Fibroblast of villous mesenchyme (primary cell): Measurements from ENCODE around the gene JAZF1. TPM values are rescaled to one million over a fixed set of nuclear protein-coding genes. Genes with fewer than 3 reads are reported as not detected.
"Not testable (repeated sequence)": the region's sequence is repeated elsewhere in the genome, so short reads cannot be mapped to it uniquely, and the experiment has no call there.

Experiments
- DNase-seq: peaks from one replicate; pipeline ENCODE4 v3.0.0-alpha.2; 2010; ENCODE audit warnings: low read depth
- H3K4me3 ChIP-seq: 2 replicates; pipeline ENCODE4 v1.5.1; 2011; ENCODE audit warnings: low read depth, mild to moderate bottlenecking, low read length
- total RNA-seq: library from RNA; depleted of rRNA; stranded (reverse); fragments of >200 nt; gene quantifications from 2 replicates; pipeline ENCODE4 v1.2.3, GENCODE V29; 2012
- TF ChIP-seq, protein P1 (sequence below): IDR thresholded peaks from 2 replicates; pipeline ENCODE4 v1.5.1; 2012; ENCODE audit warnings: low read depth, mild to moderate bottlenecking, low read length; ENCODE audit not compliant: insufficient read depth

JAZF1 gene
- total RNA-seq, 1 donor: 38.4 TPM

DNA sequence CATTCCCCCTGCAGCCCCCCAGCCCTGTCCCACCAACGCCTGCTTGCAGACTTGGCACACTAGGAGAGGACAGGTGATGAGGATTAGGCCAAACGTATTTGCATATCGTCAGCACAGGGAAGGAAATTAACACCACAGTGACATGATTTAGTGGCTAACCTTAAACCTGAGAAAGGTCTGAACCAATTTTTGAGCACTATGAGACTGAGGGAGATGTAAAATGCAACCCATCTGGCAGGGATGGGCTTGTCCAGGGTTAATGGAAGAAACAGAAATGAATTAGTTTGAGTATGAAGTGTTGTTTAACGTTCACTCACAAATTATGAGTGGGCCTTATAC, 257.0 kb downstream of the JAZF1 start:
- no peak for DNase-seq
- no peak overlapping the region for H3K4me3 ChIP-seq
- TF ChIP-seq, protein P1, sequence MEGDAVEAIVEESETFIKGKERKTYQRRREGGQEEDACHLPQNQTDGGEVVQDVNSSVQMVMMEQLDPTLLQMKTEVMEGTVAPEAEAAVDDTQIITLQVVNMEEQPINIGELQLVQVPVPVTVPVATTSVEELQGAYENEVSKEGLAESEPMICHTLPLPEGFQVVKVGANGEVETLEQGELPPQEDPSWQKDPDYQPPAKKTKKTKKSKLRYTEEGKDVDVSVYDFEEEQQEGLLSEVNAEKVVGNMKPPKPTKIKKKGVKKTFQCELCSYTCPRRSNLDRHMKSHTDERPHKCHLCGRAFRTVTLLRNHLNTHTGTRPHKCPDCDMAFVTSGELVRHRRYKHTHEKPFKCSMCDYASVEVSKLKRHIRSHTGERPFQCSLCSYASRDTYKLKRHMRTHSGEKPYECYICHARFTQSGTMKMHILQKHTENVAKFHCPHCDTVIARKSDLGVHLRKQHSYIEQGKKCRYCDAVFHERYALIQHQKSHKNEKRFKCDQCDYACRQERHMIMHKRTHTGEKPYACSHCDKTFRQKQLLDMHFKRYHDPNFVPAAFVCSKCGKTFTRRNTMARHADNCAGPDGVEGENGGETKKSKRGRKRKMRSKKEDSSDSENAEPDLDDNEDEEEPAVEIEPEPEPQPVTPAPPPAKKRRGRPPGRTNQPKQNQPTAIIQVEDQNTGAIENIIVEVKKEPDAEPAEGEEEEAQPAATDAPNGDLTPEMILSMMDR: no peak

DNA sequence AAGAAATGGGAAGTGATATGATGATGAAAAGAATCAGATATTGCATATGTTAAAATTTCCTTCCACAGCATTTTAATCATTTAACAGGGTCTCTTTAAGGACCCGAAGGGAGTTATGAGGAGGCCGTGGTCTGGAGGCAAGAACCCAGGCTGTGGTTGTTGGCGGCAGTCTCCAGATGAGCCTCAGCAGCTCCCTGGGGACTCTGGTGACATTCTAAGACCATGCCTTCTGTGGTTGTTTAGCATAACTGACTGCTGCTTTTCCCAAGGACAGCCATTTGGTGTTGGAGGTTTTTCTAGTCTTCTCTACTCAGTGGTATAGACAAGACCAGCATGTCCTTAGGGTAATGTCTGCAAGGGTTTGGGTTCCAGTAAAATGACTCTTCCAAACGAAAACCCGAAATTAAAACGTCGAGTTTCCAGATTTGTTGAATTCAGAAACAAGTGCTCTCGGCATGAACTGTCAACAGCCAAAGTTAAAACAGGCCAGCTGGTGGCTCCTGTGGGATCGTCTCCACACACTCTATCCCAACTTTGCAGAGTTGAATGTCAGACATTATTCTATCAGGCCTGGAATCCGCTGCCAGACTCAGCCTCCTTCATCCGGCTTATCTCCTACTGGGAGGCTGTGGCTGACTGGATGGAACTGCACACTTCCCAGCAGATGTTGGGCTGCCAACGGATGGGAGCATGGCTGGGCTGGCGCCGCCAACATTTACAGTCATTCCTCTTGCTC, 257.5 kb downstream of the JAZF1 start:
- peak; percentile 59 for DNase-seq
- H3K4me3 ChIP-seq: no peak overlapping the region
- TF ChIP-seq, protein P1: no peak

DNA sequence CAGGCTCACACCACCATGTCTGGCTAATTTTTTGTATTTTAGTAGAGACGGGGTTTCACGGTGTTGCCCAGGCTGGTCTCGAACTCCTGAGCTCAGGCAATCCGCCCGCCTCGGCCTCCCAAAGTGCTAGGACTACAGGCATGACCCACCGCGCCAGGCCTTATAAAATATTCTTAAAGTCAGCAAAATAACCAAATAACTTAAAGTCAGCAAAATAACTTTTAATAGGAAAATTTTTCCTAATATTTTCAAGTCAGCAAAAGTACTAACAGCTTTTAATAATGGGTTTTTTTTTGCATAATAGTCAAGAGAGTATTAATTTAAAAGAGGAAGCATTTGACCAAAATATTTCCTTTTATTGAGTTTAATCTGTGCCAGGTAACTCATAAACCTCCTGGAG, 258.2 kb downstream of the JAZF1 start:
- DNase-seq, H3K4me3 ChIP-seq: not testable (repeated sequence)

DNA sequence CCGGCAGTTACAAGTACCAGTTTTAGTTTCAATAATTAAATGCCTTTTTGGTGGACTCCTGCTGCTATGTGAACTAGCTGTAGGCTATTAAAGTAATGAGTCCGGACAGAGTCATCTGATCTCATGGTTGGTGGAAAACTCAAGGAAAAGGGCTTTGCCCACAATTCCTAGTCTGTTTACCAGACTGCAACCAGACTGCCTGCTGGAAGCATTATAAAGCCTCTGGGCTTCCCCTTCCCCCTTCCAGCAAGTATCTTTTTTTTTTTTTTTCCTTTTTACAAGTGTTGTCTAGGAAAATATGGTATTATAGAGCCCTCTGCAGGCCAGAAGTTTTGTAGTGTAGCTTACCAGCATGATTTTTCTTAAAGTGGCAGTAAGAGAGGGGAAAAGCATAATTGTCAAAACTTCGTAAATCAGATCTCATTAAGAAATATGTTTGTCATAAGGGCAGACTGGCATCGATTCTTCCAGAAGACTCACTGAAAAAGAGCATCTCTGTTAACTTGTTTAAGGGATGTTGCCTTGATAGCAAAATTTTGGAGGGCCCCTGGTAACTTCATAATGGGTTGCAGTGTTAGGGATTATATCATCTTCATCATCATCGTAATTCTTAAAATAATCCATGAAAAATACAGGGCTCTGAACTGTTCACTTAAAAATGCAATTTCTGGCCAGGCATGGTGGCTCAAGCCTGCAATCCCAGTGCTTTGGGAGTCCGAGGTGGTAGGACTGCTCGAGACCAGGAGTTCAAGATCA, 259.3 kb downstream of the JAZF1 start:
- no peak overlapping the region for H3K4me3 ChIP-seq
- TF ChIP-seq, protein P1: peak; percentile 64
- peak; percentile 94 for DNase-seq

DNA sequence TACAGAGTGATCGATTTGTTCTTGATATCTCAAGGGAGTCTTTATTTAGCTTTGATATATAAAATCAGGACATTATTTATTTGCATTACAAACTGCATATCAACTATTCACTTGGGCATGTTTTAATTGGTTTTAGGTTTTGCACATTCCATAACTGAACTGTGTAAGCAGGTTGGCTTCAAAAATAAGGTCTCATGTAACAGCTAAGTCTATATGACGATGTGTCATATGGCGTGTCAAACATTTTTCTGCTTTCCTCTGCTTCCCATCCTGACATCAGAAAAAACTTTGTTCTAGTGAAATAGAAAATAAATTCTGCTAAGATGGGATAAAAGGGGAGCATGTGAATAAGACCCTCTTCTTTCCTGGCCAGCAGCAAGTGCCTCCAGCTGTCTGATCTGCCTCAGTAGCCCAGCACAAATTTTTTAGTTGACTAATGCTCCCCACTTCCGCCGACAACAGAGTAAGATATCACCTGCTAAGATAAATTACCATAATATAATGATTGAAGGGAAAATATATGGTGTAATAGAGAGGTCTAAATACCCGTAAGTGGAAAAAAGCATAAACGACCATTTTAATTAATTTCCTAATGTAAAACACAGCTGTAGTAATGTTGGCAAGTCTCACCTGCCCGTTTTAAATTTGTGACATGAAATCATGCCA, 260.2 kb downstream of the JAZF1 start:
- TF ChIP-seq, protein P1: no peak
- no peak overlapping the region for H3K4me3 ChIP-seq
- no peak for DNase-seq

DNA sequence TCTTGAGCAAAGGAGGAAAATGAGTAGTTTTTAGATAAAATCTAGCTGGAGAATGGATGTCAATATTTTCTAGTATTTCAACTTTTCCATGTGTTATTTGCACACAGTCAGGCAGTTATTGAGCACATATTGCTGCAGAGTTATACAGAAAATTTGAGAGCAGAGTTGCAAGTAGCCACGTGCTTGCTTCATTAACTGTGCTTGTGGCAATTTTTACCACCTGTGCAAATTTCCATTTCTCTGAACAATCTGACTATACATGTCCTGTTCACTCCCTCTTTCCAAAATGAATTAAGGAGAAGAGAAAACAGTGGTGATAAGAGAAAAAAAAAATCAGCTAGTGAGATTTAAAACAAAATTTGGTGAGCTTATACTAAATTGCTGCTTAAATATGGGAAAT, 262.1 kb downstream of the JAZF1 start:
- H3K4me3 ChIP-seq: no peak overlapping the region
- TF ChIP-seq, protein P1: no peak
- DNase-seq: no peak

DNA sequence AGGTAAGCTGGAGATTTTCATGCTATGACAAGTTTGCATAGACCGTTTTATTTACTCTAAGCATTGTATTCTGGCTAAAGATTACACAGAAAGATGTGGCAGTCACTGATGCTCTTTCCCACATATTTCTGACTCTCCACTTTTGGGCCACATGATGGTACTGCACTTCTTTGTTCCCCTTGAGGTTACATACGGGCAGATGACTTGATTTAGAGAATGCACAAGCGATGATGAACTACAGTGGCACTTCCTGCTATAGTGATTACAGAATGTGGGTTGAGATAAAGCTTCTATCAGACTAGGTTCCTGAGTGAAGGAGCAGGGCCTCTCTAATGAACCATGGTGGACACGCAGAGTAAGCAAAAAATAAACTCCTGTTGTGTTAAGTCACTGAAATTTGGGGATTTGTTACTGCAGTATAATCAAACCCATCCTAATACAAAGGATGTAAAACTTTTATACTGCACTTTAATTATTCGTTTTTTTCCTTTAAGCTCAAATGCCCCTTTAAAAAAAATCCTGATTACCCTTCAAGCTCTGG, 262.8 kb downstream of the JAZF1 start:
- DNase-seq: peak; percentile 29
- TF ChIP-seq, protein P1: no peak
- no peak overlapping the region for H3K4me3 ChIP-seq
